Lower leg skin (tissue), 3 donors: ENCODE data around the gene CMTM8.

Source experiments
- CTCF ChIP-seq, 3 donors: fragments of 450-650 bp; IDR thresholded peaks; one replicate each; pipeline ENCODE4 v1.5.1; 2016; ENCODE audit warnings: antibody characterized with exemption in 3 of 3, mild to moderate bottlenecking in 3 of 3, moderate library complexity in 2 of 3
- POLR2A ChIP-seq, 2 donors: fragments of 450-650 bp; IDR thresholded peaks; one replicate each; pipeline ENCODE4 v1.6.1; 2016 to 2017; ENCODE audit warnings: antibody characterized with exemption in 2 of 2, mild to moderate bottlenecking in 1 of 2, moderate library complexity in 1 of 2

GRCh38 chr3:32240159-32240545, 1.7 kb downstream of the CMTM8 start:
- TF ChIP-seq CTCF (IDR thresholded peaks at IDR 0.05), result no peak
- no peak for TF ChIP-seq POLR2A (IDR thresholded peaks at IDR 0.05)
